Naive B cell (primary cell): ENCODE data around the gene SLCO4C1. TPM values are rescaled to one million over a fixed set of nuclear protein-coding genes. Genes with fewer than 3 reads are reported as not detected.
A peak's percentile ranks its signal among the peaks of the same experiment; 100 is the strongest.

Experiments used
- ATAC-seq, 2 donors: fragments of 150-1000 bp; cut with Tn5 transposase; 2 replicates each; pipeline ENCODE4 v1.10.0; 2021; ENCODE audit warnings: low read depth in 2 of 2, mild to moderate bottlenecking in 2 of 2, moderate library complexity in 2 of 2
- DNase-seq: peaks from one replicate; pipeline ENCODE4 v3.0.0; 2022
- H3K27ac Mint-ChIP-seq, 6 donors: one replicate each; pipeline ENCODE4 v1.8.0; 2020 to 2022; ENCODE audit warnings: mild to moderate bottlenecking in 6 of 6, mixed read lengths in 6 of 6, moderate library complexity in 5 of 6, inconsistent platforms in 2 of 6
- H3K27me3 Mint-ChIP-seq, 3 donors: one replicate each; pipeline ENCODE4 v1.8.0; 2021 to 2022; ENCODE audit warnings: mixed read lengths in 3 of 3, mild to moderate bottlenecking in 1 of 3
- H3K36me3 Mint-ChIP-seq, 2 donors: one replicate each; pipeline ENCODE4 v1.8.0; 2020 to 2022; ENCODE audit warnings: mixed read lengths in 2 of 2, inconsistent platforms in 1 of 2, mild to moderate bottlenecking in 1 of 2
- H3K4me1 Mint-ChIP-seq, 3 donors: one replicate each; pipeline ENCODE4 v1.8.0; 2020 to 2022; ENCODE audit warnings: mixed read lengths in 3 of 3, inconsistent platforms in 1 of 3, mild to moderate bottlenecking in 1 of 3, moderate library complexity in 1 of 3
- H3K4me3 Mint-ChIP-seq, 8 donors: one replicate each; pipeline ENCODE4 v1.8.0; 2020 to 2022; ENCODE audit warnings: mild to moderate bottlenecking in 8 of 8, mixed read lengths in 8 of 8, moderate library complexity in 8 of 8, inconsistent platforms in 2 of 8
- H3K9me3 Mint-ChIP-seq, 7 donors: one replicate each; pipeline ENCODE4 v1.8.0; 2020 to 2022; ENCODE audit warnings: mixed read lengths in 7 of 7, mild to moderate bottlenecking in 5 of 7, inconsistent platforms in 2 of 7, moderate library complexity in 1 of 7
- polyA plus RNA-seq, 6 donors: library from polyadenylated mRNA; unstranded; fragments of 300-500 nt; fragmentation: Illumina TruSeq; gene quantifications; one replicate each; pipeline ENCODE4 v1.2.3, GENCODE V29; 2021; ENCODE audit warnings: low read depth in 6 of 6

Gene SLCO4C1
- polyA plus RNA-seq, 6 donors from 2014 or later: 0.05 to 0.42 (median 0.35) TPM; not detected in 1

DNA sequence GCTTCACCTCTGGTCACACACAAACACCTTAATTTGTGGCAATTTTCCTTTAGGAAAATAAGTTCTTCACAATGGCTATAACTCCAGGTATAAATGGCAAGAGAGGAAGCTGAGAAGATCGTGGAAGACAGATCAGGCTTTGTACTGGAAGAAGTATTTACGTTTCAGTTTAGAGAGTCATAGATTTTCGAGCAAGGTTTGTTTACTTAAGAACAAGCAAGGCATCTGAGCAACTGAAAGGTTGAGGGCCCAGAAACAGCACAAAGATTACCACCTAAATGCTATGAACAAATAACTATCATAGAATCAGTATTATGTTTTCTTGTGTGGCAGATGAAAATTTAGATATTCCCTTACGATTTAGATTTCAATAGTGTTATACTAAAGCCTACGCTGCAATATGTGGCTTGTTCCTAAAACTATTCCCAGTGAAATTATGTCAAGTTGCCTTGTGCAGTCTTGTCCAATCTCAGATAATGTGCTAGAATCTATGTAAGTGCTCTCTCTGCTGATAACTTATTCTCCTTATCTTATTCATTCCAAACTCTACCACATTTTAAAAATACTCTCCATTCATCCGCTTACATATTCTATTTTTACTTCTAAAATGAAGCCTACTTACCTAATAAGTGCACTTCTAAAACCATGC lies 6.7 kb downstream of the SLCO4C1 start:
- Mint-ChIP-seq H3K9me3 (no peaks in the 10 kb centered on the region), H3K4me3 (no peak overlapping the region), H3K27ac (no peak overlapping the region), H3K36me3 (no peaks in the 10 kb centered on the region), H3K27me3 (no peaks in the 10 kb centered on the region), H3K4me1 (peaks cover 20 to 32% (median 21%) of the 10 kb centered on the region in 3 donors)
- ATAC-seq: no peak
- DNase-seq: no peak

DNA sequence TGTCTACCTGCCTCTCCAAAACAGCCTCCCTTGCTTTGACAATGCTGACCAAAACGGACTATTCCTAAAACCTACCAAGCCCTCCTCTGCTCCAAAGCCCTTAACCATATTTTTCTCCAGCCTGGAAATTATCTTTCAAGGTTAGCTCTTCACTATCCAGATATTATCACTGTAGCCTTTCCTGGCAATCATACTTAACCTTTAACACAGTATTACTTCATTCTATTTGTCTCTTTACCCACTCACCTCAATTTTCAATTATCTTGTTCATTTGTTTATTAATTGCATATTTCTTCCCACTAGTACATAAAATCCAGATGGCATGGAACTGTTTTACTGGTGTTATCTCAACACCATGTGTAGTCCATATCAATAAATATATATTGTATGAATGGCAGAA lies 7.5 kb downstream of the SLCO4C1 start:
- Mint-ChIP-seq H3K27me3 (no peaks in the 10 kb centered on the region), H3K9me3 (no peaks in the 10 kb centered on the region), H3K27ac (peak overlapping the region in 1 of 6 donors; percentile 3), H3K4me1 (peaks cover 26 to 39% (median 28%) of the 10 kb centered on the region in 3 donors), H3K4me3 (peak overlapping the region in 1 of 8 donors; percentile 12), H3K36me3 (no peaks in the 10 kb centered on the region)
- ATAC-seq (no peak), DNase-seq (no peak)

DNA sequence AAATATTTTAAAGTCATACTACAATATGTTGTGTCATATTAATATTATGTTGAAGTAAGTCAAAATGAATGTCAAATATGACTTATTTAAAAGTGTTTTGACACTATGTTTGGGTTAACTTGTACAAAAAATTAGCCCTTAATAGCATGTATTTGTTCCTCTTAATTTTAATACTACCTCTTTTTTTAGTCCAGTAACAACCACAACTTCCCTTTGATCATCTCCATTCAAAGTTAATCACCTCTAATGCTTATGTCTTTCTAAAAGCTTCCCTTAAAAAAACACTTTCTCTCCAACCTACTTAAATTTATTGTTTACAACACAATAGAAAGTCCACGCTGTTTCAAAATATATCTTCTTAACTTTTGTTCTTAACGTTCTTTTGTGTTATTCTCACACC lies 9.6 kb downstream of the SLCO4C1 start:
- H3K4me1 Mint-ChIP-seq: peaks cover 26 to 48% (median 33%) of the 10 kb centered on the region in 3 donors
- no peaks in the 10 kb centered on the region for H3K36me3 Mint-ChIP-seq
- peak overlapping the region in 7 of 8 donors; percentile 4 to 72 (median 22) for H3K4me3 Mint-ChIP-seq
- H3K27ac Mint-ChIP-seq: peak overlapping the region in 1 of 6 donors; percentile 90
- no peaks in the 10 kb centered on the region for H3K27me3 Mint-ChIP-seq
- peak in 1 of 2 donors; percentile 39 for ATAC-seq
- H3K9me3 Mint-ChIP-seq: no peaks in the 10 kb centered on the region
- DNase-seq: no peak

DNA sequence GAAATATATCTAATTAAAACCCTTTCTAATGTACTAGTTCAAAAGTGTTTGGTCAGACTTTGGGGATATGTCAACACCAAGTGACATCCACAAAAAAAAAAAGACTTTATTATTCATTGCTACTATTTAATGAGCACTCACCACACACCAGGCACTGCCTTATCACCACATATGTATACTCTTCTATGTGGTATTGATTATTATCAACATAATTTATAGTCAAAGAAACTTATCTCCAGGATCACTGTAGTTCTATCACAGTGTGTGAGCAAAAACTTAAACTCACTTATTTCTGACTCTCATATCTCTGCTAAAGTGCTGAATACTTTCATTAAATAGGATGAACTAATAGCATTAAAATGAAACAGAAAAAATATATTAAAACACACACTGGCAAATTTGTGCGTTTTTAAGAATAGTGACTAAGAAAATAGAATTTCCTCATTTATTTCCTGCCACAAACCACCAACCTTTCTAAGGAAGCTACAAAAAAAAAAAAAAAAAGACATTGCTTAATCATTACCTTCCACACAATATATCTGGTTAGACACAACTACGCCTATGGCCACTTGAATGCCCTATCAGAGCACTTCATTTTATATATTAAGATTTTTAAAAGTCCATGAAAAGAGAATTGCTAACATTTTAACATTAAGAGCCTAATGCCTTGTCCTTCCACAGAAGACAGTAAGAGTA lies 12.8 kb downstream of the SLCO4C1 start:
- Mint-ChIP-seq H3K4me1 (peaks cover 22 to 47% (median 28%) of the 10 kb centered on the region in 3 donors), H3K36me3 (no peaks in the 10 kb centered on the region), H3K4me3 (peak overlapping the region in 2 of 8 donors; percentile 30 to 62), H3K9me3 (no peaks in the 10 kb centered on the region), H3K27ac (peak overlapping the region in 1 of 6 donors; percentile 3), H3K27me3 (no peaks in the 10 kb centered on the region)
- no peak for ATAC-seq
- no peak for DNase-seq

DNA sequence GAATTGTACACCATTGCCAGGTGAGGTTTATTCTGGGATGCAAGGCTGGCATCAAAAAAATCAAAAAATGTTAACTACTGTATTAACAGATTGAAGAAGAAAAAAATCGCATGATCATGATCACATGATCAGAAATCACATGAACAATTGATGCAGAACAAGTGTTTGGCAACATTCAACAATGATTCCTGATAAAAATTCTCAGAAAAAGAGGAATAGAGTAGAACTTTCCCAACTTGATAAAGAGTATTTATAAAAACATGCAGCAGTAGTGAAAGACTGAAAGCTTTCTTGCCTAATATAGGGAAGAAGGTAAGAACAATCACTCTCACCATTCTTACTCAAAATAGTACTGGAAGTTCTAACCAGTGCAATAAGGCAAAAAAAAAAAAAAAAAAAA lies 16.4 kb downstream of the SLCO4C1 start:
- no peak overlapping the region for H3K27ac Mint-ChIP-seq
- no peaks in the 10 kb centered on the region for H3K9me3 Mint-ChIP-seq
- no peaks in the 10 kb centered on the region for H3K36me3 Mint-ChIP-seq

DNA sequence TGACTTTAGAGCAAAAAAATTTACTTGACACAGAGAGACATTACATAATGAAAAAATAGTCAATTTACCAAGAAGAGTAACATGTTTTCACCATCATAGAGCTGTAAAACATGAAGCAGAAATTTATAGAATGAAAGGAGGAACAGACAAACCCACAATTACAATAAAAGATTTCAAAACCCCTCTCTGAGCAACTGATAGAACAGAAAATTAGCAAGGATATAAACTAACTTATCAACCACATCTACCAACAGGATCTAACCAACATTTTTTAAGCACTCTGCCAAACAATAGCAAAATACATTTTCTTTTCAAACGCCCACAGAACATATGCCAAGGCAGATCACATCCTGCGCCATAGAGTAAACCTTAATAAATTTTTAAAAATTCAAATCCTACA lies 17.9 kb downstream of the SLCO4C1 start:
- H3K9me3 Mint-ChIP-seq: no peaks in the 10 kb centered on the region
- no peaks in the 10 kb centered on the region for H3K36me3 Mint-ChIP-seq
- DNase-seq (no peak), ATAC-seq (no peak)
- H3K4me1 Mint-ChIP-seq: peaks cover 0 to 5% (median 2%) of the 10 kb centered on the region in 3 donors
- H3K27ac Mint-ChIP-seq: no peak overlapping the region
- H3K27me3 Mint-ChIP-seq: no peaks in the 10 kb centered on the region
- no peak overlapping the region for H3K4me3 Mint-ChIP-seq

More for the DNA sequence above, 16.4 kb downstream of the SLCO4C1 start:
- ATAC-seq (no peak), DNase-seq (no peak)
- Mint-ChIP-seq H3K27me3 (no peaks in the 10 kb centered on the region), H3K4me1 (peaks cover 8 to 19% (median 17%) of the 10 kb centered on the region in 3 donors), H3K4me3 (no peak overlapping the region)

DNA sequence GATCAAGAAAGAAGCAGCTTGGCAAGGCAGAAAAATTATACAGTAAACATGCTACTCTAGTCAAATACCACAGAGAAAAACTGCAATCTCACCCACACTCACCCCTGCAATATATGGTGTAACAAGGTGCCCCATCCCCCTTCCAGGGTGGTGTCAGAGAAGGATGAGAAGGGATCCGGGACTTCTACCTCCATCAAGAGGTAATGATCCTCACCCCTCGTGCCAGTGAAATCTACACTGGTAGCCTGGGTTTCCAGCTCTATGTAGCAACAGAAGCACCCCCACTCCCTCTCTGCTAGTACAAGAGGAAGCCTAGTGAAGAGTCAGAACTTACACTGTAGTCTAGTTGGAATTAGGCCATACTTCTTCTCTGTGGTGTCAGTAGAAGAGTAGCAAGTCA lies 18.9 kb downstream of the SLCO4C1 start:
- Mint-ChIP-seq H3K4me3 (peak overlapping the region in 1 of 8 donors; percentile 3), H3K27me3 (peaks cover 0 to 7% (median 2%) of the 10 kb centered on the region in 3 donors), H3K36me3 (no peaks in the 10 kb centered on the region), H3K4me1 (no peaks in the 10 kb centered on the region), H3K9me3 (no peaks in the 10 kb centered on the region), H3K27ac (no peak overlapping the region)
- ATAC-seq (no peak), DNase-seq (no peak)

DNA sequence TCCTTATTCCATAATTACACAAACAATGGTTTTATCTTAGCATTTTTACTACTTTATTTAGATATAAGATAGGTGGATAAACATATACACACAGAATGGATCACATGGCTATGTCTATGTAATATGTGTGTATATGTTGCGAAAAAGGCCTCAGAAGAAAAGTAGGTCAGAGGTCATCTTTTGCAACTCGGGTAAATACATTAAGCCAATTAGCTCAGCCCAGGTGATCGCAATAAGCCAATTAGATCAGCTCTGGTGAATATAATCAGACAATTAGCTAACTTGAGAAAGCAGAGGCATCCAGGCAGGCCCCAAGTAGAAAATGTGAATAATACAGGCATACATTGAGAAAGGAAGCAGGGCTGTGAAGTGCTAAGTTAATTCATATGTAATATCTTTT lies 24.3 kb downstream of the SLCO4C1 start:
- DNase-seq (no peak), ATAC-seq (no peak)
- peaks cover 0 to 7% (median 7%) of the 10 kb centered on the region in 3 donors for H3K27me3 Mint-ChIP-seq
- H3K36me3 Mint-ChIP-seq: peaks cover 6 to 16% of the 10 kb centered on the region in 2 donors
- H3K4me1 Mint-ChIP-seq: no peaks in the 10 kb centered on the region
- H3K27ac Mint-ChIP-seq: no peak overlapping the region
- H3K9me3 Mint-ChIP-seq: peaks cover 13 to 22% (median 19%) of the 10 kb centered on the region in 7 donors
- H3K4me3 Mint-ChIP-seq: no peak overlapping the region

DNA sequence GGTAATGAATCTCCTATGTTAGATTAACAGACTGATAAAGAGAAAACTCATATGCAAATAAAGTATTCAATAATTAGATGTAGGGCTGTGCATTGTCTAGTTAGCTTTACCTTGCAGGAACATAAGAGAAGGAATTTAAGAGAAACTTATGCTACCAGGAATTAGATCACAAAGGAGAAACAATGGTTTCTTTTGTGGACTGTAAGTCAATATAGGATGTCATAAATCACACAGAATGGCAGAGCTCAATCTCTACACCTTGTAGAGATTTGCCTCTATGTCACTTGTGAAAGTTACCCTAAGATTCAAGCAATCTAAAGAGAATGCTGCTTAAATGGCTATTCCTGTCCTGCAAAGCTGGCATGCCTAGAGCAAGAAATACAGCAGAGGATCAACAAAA lies 26.0 kb downstream of the SLCO4C1 start:
- DNase-seq: no peak
- H3K4me1 Mint-ChIP-seq: no peaks in the 10 kb centered on the region
- peaks cover 0 to 7% (median 7%) of the 10 kb centered on the region in 3 donors for H3K27me3 Mint-ChIP-seq
- no peak overlapping the region for H3K27ac Mint-ChIP-seq
- peaks cover 6 to 16% of the 10 kb centered on the region in 2 donors for H3K36me3 Mint-ChIP-seq
- H3K9me3 Mint-ChIP-seq: peaks cover 13 to 23% (median 21%) of the 10 kb centered on the region in 7 donors
- H3K4me3 Mint-ChIP-seq: no peak overlapping the region
- ATAC-seq: no peak

DNA sequence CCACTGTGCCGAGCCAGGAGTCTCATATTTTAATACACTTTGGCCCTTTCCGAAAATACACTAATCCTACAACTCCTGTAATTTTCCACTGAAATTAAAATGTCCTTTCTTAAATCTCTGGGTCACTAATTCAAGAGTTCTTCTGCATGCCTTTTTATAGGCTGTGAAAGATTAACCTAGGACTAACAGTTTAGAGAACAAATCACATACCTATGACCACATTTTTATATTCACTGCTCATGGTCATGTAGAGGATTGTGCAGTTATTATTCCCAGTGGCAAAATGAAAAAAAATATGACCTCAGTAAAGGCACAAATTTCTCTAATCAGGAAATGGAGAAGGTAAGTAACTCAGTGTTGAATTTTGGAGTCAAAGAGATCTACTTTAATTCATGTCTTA lies 33.4 kb downstream of the SLCO4C1 start:
- Mint-ChIP-seq H3K36me3 (no peaks in the 10 kb centered on the region), H3K27me3 (no peaks in the 10 kb centered on the region), H3K27ac (no peak overlapping the region), H3K4me1 (no peaks in the 10 kb centered on the region), H3K4me3 (no peak overlapping the region), H3K9me3 (peaks cover 0 to 4% (median 2%) of the 10 kb centered on the region in 7 donors)
- DNase-seq (no peak), ATAC-seq (no peak)

DNA sequence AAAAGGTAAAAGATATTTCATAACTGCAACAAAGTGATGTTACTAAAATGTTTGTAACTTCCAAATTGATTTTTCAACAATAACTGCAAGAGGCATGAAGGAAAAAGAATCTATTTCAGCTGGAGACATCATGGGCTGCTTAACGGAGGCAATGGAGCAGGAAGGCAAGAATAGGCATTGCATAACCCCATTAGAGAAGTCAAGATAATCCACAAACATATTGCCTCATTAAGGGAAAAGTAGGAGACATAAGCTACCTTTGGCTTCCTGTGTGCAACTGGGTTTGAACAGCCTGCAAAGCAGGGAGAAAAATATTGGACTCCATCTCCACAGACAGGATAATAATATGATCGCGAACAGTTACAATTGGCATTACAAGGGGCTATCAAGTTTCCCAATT lies 46.7 kb downstream of the SLCO4C1 start:
- Mint-ChIP-seq H3K27me3 (peaks cover 0 to 9% (median 8%) of the 10 kb centered on the region in 3 donors), H3K9me3 (peaks cover 0 to under 1% (median 0%) of the 10 kb centered on the region in 7 donors), H3K36me3 (no peaks in the 10 kb centered on the region), H3K4me1 (no peaks in the 10 kb centered on the region), H3K27ac (no peak overlapping the region), H3K4me3 (no peak overlapping the region)
- ATAC-seq: no peak
- DNase-seq: no peak

DNA sequence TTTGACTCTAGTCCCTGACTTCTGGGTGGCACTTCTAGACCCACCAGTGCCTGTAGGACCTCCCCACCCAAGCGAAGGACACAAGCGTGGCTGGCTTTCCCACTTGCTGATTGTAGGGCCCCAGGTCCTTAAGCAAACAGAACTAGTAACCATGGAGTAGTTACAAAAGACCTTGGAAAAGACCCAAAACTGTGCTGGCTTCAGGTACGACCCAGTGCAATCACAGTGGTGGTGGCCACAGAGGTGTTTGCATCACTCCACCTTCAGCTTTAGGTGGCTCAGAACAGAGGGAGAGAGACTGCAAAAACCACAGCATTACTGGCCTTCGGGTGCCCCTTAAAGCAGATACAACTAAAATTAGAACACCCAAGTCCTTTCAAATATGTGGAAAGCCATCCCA lies 52.9 kb downstream of the SLCO4C1 start:
- no peak overlapping the region for H3K4me3 Mint-ChIP-seq
- H3K9me3 Mint-ChIP-seq: peaks cover 0 to 4% (median 0%) of the 10 kb centered on the region in 7 donors
- peak overlapping the region in 1 of 6 donors; percentile 59 for H3K27ac Mint-ChIP-seq
- DNase-seq (no peak), ATAC-seq (no peak)
- H3K36me3 Mint-ChIP-seq: no peaks in the 10 kb centered on the region
- H3K27me3 Mint-ChIP-seq: no peaks in the 10 kb centered on the region
- no peaks in the 10 kb centered on the region for H3K4me1 Mint-ChIP-seq

DNA sequence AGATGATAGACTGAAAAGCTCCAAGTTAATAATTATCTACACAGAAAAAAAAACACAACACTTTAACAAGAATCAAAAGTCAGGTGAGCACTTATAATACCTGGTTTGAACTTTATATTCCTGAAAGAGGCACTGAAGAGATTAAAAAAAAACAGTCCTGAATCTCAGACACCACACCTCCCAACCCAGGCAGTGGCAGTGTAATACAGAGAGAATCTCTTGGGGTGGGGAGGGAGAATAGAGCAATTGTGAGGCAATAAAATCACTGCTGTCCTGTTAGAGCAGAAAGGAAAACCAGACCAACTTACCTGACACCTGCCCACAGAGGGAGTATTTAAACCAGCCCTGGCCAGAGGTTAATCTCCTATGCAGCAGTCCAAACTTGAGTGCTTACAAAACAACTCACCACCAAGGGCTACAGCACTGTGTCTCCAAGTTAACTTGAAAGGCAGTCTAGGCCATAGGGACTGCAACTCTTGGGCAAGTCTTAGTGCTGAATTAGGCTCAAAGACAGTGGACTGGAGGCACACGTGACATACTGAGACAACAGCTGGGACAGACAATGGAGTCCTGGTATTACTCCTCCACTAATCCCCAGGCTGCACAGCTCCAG lies 54.2 kb downstream of the SLCO4C1 start:
- Mint-ChIP-seq H3K4me1 (no peaks in the 10 kb centered on the region), H3K27ac (peak overlapping the region in 1 of 6 donors; percentile 71), H3K36me3 (no peaks in the 10 kb centered on the region), H3K27me3 (no peaks in the 10 kb centered on the region), H3K9me3 (peaks cover 0 to 4% (median 0%) of the 10 kb centered on the region in 7 donors), H3K4me3 (no peak overlapping the region)
- no peak for ATAC-seq
- no peak for DNase-seq
